ENCODE data around the gene SETD1B.
A peak's percentile ranks its signal among the peaks of the same experiment; 100 is the strongest.
"Not testable (repeated sequence)": the region's sequence is repeated elsewhere in the genome, so short reads cannot be mapped to it uniquely, and the experiment has no call there.

The SETD1B gene

DNA sequence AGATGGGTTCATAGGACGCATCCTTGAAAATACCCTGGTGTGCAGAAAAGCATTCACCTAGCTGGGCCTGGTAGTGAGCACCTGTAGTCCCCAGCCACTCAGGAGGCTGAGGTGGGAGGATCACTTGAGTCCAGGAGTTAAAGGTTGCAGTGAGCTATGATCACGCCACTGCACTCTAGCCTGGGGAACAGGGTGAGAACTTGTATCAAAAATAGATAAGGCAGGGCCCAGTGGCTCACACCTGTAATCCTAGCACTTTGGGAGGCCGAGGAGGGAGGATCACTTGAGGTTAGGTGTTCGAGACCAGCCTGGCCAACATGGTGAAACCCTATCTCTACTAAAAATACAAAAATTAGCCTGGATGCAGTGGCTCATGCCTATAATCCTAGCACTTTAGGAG, 56.9 kb downstream of the SETD1B start:
- DNase-seq = not testable (repeated sequence)

DNA sequence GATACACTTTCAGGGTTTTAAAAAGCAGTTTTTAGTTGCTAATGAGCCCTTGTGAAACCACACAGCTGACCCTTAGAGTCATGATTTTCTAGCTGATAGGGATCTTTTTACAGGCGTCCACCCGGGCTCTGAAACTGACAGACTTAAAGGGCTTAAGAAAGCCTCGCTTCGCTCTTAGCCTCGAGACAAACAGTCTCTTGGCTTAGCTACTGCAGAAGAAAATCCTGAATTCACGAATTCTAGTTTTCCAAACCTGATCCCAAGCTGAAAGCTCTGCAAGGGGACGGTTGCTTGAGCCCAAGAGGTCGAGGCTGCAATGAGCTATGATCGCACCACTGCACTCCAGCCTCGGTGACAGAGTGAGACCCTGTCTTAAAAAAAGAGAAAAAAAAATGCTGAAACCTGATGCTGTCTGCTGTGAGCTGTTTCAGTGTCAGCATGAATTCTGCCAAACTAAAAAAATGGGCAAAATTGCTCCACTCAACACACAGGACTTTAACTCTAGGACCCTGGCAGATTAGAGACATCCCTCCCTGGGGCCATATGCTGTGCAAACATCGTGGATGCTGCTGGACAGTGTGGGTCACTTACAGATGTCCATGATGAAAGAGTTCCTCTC, 57.9 kb downstream of the SETD1B start:
- DNase-seq = no peak

DNA sequence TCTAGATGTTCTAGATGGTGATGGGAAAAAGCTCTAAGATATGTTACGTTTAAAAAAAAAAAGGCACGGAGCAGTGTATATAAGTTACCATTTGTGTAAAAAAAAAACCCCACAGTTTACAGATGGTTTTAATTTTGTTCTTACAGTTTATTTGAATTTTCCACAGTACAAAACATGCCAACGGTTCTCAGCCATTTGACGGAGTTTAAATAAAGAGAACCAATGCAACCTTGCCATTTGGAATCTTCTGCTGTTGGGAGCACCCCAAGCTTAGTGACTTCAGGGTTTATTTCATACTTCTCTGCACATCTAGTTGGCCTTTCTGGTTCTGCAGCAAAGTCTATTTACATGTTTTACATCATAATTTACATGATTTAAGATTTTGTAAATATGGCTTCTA, 62.5 kb downstream of the SETD1B start:
- DNase-seq = no peak

DNA sequence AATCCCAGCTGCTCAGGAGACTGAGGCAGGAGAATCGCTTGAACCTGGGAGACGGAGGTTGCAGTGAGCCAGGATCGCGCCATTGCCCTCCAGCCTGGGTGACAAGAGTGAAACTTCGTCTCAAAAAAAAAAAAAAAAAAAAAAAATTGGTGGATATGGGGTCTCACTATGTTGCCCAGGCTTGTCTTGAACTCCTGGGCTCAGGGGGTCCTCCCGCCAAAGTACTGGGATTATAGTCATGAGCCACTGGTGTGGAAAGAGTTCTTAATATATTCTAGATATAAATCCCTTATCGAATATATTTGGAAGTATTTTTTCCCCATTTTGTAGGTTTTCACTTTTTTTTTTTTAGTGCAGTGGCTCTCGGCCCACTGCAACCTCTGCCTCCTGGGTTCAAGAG, 65.4 kb downstream of the SETD1B start:
- DNase-seq = not testable (repeated sequence)

DNA sequence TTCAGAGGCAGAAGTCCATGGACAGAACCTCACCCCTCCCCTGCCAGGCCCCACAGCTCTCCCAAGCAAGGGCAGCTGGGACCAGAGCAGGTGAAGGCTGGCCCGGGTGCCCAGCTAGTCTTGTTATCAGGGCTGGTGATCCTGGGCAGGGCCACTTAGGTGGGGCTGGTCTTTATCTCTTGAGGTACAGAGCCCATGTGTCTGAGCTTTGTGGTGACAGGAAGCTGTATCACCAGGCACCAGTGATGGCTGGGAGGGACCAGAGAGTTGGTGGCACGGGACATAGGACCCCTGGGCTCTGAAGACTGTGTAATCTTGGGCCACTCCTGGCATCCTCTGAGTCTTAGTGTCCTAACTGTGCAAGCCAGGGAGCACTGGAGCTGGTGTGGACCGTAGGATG, 67.7 kb downstream of the SETD1B start:
- no peak for DNase-seq

DNA sequence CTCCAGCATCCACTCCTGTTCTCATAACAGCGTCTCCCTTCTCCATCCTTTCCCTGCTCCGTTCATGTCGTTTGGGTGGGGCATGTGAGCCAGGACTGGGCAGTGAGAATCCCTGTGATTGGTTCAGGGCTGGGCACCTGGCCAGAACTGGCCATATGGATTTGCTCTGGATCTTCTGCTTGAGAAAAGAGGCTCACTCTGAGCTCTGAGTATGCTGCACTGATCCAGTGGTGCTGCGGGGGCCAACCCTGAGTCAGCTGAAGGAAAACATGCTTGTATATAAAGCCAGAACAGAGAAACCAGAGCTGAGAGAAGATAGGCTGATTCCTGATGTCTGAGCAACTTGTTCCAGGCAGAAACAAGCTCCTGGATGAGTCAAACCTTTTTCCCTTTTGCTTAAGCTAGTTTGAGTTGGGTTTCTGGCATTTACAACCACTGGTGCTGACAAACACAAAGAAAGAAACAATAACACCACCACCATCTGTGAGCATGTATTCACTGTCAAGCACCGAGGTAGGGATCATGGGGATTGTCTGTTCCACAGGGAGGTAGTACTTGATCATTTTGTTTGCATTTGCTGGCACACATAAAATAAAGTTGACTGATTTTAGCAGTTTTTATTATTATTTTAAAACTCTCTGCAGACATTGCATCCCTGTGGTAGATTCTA, 68.9 kb downstream of the SETD1B start:
- DNase-seq = peak; percentile 18

DNA sequence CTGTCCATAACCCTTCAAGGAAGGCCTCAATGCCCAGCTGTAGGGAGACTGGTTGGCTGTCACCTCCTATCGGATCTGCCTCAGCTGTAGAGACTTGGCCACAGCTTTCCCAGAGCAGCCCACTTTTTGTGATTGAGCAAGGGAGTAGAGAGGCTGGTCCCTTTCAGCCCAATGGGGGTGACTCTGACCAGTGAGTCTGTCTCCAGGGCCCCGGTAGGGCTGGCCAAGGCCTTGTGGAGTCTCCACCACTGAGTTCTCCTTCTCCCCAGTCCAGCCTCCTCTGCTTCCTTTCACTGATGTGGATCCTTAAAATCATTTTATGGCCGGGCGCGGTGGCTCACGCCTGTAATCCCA, 69.4 kb downstream of the SETD1B start:
- no peak for DNase-seq

DNA sequence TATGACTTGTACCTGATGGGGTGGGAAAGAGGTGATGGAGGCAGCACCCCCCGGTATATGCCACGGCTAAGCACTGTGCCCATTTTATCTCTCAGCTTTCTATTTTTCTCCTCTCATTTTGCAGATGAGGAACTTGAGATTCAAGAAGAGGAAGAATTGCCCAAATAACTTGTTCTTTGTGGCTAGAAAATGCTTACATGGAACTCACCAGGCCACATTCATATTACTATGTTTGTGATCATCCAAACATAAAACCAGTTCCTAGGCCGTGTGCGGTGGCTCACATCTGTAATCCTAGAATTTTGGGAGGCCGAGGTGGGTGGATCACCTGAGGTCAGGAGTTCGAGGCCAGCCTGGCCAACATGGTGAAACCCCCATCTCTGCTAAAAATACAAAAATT, 70.3 kb downstream of the SETD1B start:
- no peak for DNase-seq

DNA sequence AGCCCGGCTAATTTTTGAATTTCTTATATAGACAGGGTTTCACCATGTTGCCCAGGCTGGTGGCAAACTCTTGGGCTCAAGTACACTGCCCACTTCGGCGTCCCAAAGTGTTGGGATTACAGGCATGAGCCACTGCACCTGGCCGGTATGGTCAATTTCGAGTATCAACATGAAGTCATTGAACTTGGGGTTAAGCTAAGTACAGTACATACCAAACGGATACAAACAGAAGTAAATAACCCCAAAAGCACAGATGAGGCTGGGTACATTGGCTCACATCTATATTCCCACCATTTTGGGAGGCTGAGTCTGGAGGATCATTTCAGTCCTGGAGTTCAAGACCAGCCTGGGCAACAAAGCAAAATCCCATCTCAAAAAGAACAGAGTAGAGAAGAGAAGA, 71.8 kb downstream of the SETD1B start:
- no peak for DNase-seq

DNA sequence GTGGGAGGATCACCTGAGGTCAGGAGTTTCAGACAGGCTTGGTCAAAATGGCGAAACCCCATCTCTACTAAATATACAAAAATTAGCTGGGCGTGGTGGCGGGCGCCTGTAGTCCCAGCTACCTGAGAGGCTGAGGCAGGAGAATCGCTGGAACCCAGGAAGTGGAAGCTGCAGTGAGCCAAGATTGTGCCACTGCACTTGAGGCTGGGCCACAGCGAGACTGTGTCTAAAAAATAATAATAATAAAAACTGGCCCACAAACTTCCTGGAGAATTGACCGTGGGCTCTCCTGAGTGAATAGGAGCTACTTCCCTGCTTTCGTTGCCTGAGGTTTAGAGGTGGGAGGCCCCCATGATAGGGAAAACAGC, 72.3 kb downstream of the SETD1B start:
- not testable (repeated sequence) for DNase-seq

Measured in NCI-H2227 treated with DMSO at 0.1 percent for 48 hours (cell line).